ENCODE measurements around the gene COL5A2. TPM values are rescaled to one million over a fixed set of nuclear protein-coding genes. Genes with fewer than 3 reads are reported as not detected.

The COL5A2 gene
- total and polyA plus RNA-seq, 2 donors (not counting 3 experiments of a cell fraction or from before 2014, with no cell fraction given): 47.4 to 123 TPM

- dilution Hi-C loops (cut with MboI; ENCODE audit: extremely low pct_ligation_motif_present, low sequenced_read_pairs) (no loop called here), intact Hi-C loops (cut with micrococcal nuclease) (no loop called here)
- no TSS peak for BruUV-seq (replicated peaks)
- no peaks in the 10 kb centered on the region for H3K4me1 ChIP-seq (ENCODE audit: control insufficient read depth, extremely low read depth, insufficient read depth, low read length)
- H3K4me3 ChIP-seq (replicated peaks in 1 of 3; ENCODE audit: insufficient read depth in 1 of 3, low read depth in 1 of 3, low read length in 3 of 3): no peak overlapping the region
- H3K4me2 ChIP-seq (ENCODE audit: insufficient read depth, low read length): no peak overlapping the region
- POLR2A ChIA-PET: no interaction called here
- H3K79me2 ChIP-seq (ENCODE audit: control insufficient read depth, insufficient read depth, low read length): peaks cover 13% of the 10 kb centered on the region
- FAIRE-seq (no peak), DNase-seq (ENCODE audit: low read depth, low spot score) (no peak)
- no peaks in the 10 kb centered on the region for H4K20me1 ChIP-seq (replicated peaks; ENCODE audit: control insufficient read depth, extremely low read depth, insufficient read depth, low read length)
- TF ChIP-seq POLR2AphosphoS5 (IDR thresholded peaks at IDR 0.05; ENCODE audit: insufficient read depth, low read depth, low read length) (no peak), JUN (IDR thresholded peaks at IDR 0.05; ENCODE audit: borderline replicate concordance, insufficient read depth, insufficient read length, low read depth) (no peak), GATA2 (IDR thresholded peaks at IDR 0.05; ENCODE audit: insufficient read depth, insufficient read length, low read depth, low read length) (no peak), FOS (IDR thresholded peaks at IDR 0.05; ENCODE audit: borderline replicate concordance, insufficient read depth, low read length) (no peak), POLR2A (IDR thresholded peaks at IDR 0.05; ENCODE audit: low read depth, low read length) (no peak)
- TF ChIP-seq, protein P1, sequence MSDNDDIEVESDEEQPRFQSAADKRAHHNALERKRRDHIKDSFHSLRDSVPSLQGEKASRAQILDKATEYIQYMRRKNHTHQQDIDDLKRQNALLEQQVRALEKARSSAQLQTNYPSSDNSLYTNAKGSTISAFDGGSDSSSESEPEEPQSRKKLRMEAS (IDR thresholded peaks at IDR 0.05; ENCODE audit: insufficient read depth, insufficient read length): no peak
- CTCF ChIA-PET: interaction anchor here (1.8 kb wide), 1 partner anchor 13 kb away, joined by 5 read pairs; no protein-coding TSS in a partner anchor
- no peaks in the 10 kb centered on the region for H3K9me3 ChIP-seq (replicated peaks; ENCODE audit: control insufficient read depth, insufficient read depth, low read length)
- H3K27me3 ChIP-seq (ENCODE audit: control insufficient read depth in 2 of 2, insufficient read depth in 2 of 2, low read length in 2 of 2): no peaks in the 10 kb centered on the region
- H3K27ac ChIP-seq (ENCODE audit: insufficient read depth, low read depth, low read length): no peak overlapping the region
- H3K9me1 ChIP-seq (replicated peaks; ENCODE audit: control insufficient read depth, extremely low read depth, insufficient read depth, low read length): no peaks in the 10 kb centered on the region
- H2AFZ ChIP-seq (ENCODE audit: low read depth, low read length): no peak overlapping the region
- H3K9ac ChIP-seq (replicated peaks; ENCODE audit: extremely low read depth, insufficient read depth, low read length): no peak overlapping the region
- no peaks in the 10 kb centered on the region for H3K36me3 ChIP-seq (ENCODE audit: control insufficient read depth in 2 of 2, extremely low read depth in 1 of 2, insufficient read depth in 2 of 2, low read length in 2 of 2)
Measured at GRCh38 chr2:189147361-189147760, 32.2 kb downstream of the COL5A2 start.

- Histone ChIP-seq H3K36me3 (ENCODE audit: control insufficient read depth in 2 of 2, extremely low read depth in 1 of 2, insufficient read depth in 2 of 2, low read length in 2 of 2) (no peaks in the 10 kb centered on the region), H3K4me1 (ENCODE audit: control insufficient read depth, extremely low read depth, insufficient read depth, low read length) (no peaks in the 10 kb centered on the region), H3K4me3 (replicated peaks in 1 of 3; ENCODE audit: insufficient read depth in 1 of 3, low read depth in 1 of 3, low read length in 3 of 3) (no peak overlapping the region), H3K9me3 (replicated peaks; ENCODE audit: control insufficient read depth, insufficient read depth, low read length) (no peaks in the 10 kb centered on the region), H3K4me2 (ENCODE audit: insufficient read depth, low read length) (no peak overlapping the region), H4K20me1 (replicated peaks; ENCODE audit: control insufficient read depth, extremely low read depth, insufficient read depth, low read length) (no peaks in the 10 kb centered on the region), H3K9me1 (replicated peaks; ENCODE audit: control insufficient read depth, extremely low read depth, insufficient read depth, low read length) (no peaks in the 10 kb centered on the region), H3K27me3 (ENCODE audit: control insufficient read depth in 2 of 2, insufficient read depth in 2 of 2, low read length in 2 of 2) (no peaks in the 10 kb centered on the region), H2AFZ (ENCODE audit: low read depth, low read length) (no peak overlapping the region), H3K9ac (replicated peaks; ENCODE audit: extremely low read depth, insufficient read depth, low read length) (no peak overlapping the region), H3K79me2 (ENCODE audit: control insufficient read depth, insufficient read depth, low read length) (peaks cover 12% of the 10 kb centered on the region), H3K27ac (ENCODE audit: insufficient read depth, low read depth, low read length) (no peak overlapping the region)
- dilution Hi-C loops (cut with MboI; ENCODE audit: extremely low pct_ligation_motif_present, low sequenced_read_pairs): no loop called here
- BruUV-seq (replicated peaks): no TSS peak
- DNase-seq (ENCODE audit: low read depth, low spot score): no peak
- no peak for FAIRE-seq
- TF ChIP-seq JUN (IDR thresholded peaks at IDR 0.05; ENCODE audit: borderline replicate concordance, insufficient read depth, insufficient read length, low read depth): no peak
- TF ChIP-seq POLR2AphosphoS5 (IDR thresholded peaks at IDR 0.05; ENCODE audit: insufficient read depth, low read depth, low read length): no peak
- no peak for TF ChIP-seq MYC (IDR thresholded peaks at IDR 0.05; ENCODE audit: low read depth, low read length)
- TF ChIP-seq FOS (IDR thresholded peaks at IDR 0.05; ENCODE audit: borderline replicate concordance, insufficient read depth, low read length): no peak
- no peak for TF ChIP-seq CTCF (IDR thresholded peaks at IDR 0.05; ENCODE audit: extremely low read depth in 1 of 2, insufficient read depth in 1 of 2, low read depth in 1 of 2, low read length in 2 of 2)
- no peak for TF ChIP-seq POLR2A (IDR thresholded peaks at IDR 0.05; ENCODE audit: low read depth, low read length)
- no peak for TF ChIP-seq GATA2 (IDR thresholded peaks at IDR 0.05; ENCODE audit: insufficient read depth, insufficient read length, low read depth, low read length)
- TF ChIP-seq EZH2 (IDR thresholded peaks at IDR 0.05; ENCODE audit: borderline replicate concordance, low read depth, low read length, severe bottlenecking): no peak
- TF ChIP-seq, protein P1 (IDR thresholded peaks at IDR 0.05; ENCODE audit: insufficient read depth, insufficient read length): no peak
- ChIA-PET POLR2A (no interaction called here), CTCF (no interaction called here)
- intact Hi-C loops (cut with micrococcal nuclease): no loop called here
Measured at GRCh38 chr2:189146553-189146952, 33.0 kb downstream of the COL5A2 start.

Measured in endothelial cell of umbilical vein (primary cell).